ENCODE data around the gene OR52E6.

DNA sequence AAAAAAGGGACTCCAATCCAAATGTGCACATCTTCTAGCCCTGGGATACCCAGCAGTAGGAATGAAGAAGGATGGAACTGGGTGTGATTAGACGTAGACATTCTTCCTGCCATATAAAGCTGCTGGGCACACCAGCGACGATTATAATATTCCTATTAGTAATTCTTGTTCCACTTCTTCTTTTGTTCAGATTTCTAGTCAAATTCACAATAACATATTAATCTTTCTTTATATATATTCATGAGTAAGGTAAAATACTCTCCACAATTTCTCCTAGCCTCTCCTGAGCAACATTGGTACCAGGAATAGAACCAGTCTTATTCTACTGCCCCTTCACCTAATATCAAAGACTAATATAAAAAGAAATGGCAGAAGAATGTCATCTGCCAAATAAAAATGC is 15.9 kb upstream of the OR52E6 start, which contains the start of gene OR52E8:
- TF ChIP-seq POLR2AphosphoS5 (IDR thresholded peaks at IDR 0.05) (no peak), POLR2A (IDR thresholded peaks at IDR 0.05) (no peak)
- TF ChIP-seq, protein P1, sequence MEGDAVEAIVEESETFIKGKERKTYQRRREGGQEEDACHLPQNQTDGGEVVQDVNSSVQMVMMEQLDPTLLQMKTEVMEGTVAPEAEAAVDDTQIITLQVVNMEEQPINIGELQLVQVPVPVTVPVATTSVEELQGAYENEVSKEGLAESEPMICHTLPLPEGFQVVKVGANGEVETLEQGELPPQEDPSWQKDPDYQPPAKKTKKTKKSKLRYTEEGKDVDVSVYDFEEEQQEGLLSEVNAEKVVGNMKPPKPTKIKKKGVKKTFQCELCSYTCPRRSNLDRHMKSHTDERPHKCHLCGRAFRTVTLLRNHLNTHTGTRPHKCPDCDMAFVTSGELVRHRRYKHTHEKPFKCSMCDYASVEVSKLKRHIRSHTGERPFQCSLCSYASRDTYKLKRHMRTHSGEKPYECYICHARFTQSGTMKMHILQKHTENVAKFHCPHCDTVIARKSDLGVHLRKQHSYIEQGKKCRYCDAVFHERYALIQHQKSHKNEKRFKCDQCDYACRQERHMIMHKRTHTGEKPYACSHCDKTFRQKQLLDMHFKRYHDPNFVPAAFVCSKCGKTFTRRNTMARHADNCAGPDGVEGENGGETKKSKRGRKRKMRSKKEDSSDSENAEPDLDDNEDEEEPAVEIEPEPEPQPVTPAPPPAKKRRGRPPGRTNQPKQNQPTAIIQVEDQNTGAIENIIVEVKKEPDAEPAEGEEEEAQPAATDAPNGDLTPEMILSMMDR (IDR thresholded peaks at IDR 0.05): no peak
